Chondrocyte (in vitro differentiated cells): Measurements from ENCODE around the gene P2RX2. TPM values are rescaled to one million over a fixed set of nuclear protein-coding genes. Genes with fewer than 3 reads are reported as not detected.

Experiments
- DNase-seq: peaks from one replicate; pipeline ENCODE4 v3.0.0; 2021; ENCODE audit warnings: mixed read lengths, low spot score
- H3K27ac Mint-ChIP-seq: one replicate; pipeline ENCODE4 v1.8.0; 2021; ENCODE audit warnings: mild to moderate bottlenecking, moderate library complexity, mixed read lengths; ENCODE audit not compliant: unreplicated experiment
- H3K27me3 Mint-ChIP-seq: 2 replicates; pipeline ENCODE4 v1.8.0; 2021; ENCODE audit warnings: low read depth, mixed read lengths
- H3K36me3 Mint-ChIP-seq: 2 replicates; pipeline ENCODE4 v1.8.0; 2021; ENCODE audit warnings: low read depth, mixed read lengths
- H3K4me1 Mint-ChIP-seq: 2 replicates; pipeline ENCODE4 v1.8.0; 2021; ENCODE audit warnings: low read depth, mild to moderate bottlenecking, mixed read lengths
- H3K4me3 Mint-ChIP-seq: one replicate; pipeline ENCODE4 v1.8.0; 2021; ENCODE audit warnings: mild to moderate bottlenecking, moderate library complexity, mixed read lengths; ENCODE audit not compliant: unreplicated experiment
- H3K9me3 Mint-ChIP-seq: 2 replicates; pipeline ENCODE4 v1.8.0; 2021; ENCODE audit warnings: low read depth, mixed read lengths
- CTCF ChIP-seq: fragments of 200-600 bp; sonication (generic); IDR thresholded peaks from 2 replicates; pipeline ENCODE4 v1.5.0; 2021; ENCODE audit warnings: antibody characterized with exemption, mild to moderate bottlenecking, moderate library complexity
- total RNA-seq: library from RNA; stranded (reverse); gene quantifications from 3 replicates; pipeline ENCODE4 v1.2.1, GENCODE V29; 2021

Gene P2RX2
- total RNA-seq, 1 donor from 2014 or later = not detected

GRCh38 chr12:132635076-132635955 is 16.7 kb downstream of the P2RX2 start:
- H3K4me3 Mint-ChIP-seq = no peak overlapping the region
- no peaks in the 10 kb centered on the region for H3K9me3 Mint-ChIP-seq
- TF ChIP-seq CTCF = no peak
- no peaks in the 10 kb centered on the region for H3K4me1 Mint-ChIP-seq
- DNase-seq = peak; percentile 85
- H3K36me3 Mint-ChIP-seq = peaks cover 44% of the 10 kb centered on the region
- no peaks in the 10 kb centered on the region for H3K27me3 Mint-ChIP-seq
- H3K27ac Mint-ChIP-seq = no peak overlapping the region

DNA sequence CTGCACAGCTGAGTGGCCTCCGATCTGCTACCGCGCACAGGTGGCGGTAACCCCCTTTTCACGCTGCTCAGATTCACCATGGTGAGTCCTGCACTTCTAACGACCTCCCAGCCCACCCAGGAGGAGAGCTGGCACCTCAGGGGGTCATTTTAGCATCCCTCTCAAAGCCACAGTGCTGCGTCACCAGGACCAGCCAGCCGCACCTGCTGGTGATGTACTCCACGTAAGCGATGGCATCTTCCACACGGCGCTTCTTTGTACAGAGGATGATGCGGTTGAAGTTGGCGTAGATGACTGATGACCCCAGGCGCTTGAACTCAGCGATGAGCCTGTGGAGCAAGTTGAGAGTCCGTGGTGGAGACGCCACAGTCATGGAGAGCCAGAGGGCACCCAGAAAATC is 19.2 kb downstream of the P2RX2 start:
- peaks cover 42% of the 10 kb centered on the region for H3K36me3 Mint-ChIP-seq

DNA sequence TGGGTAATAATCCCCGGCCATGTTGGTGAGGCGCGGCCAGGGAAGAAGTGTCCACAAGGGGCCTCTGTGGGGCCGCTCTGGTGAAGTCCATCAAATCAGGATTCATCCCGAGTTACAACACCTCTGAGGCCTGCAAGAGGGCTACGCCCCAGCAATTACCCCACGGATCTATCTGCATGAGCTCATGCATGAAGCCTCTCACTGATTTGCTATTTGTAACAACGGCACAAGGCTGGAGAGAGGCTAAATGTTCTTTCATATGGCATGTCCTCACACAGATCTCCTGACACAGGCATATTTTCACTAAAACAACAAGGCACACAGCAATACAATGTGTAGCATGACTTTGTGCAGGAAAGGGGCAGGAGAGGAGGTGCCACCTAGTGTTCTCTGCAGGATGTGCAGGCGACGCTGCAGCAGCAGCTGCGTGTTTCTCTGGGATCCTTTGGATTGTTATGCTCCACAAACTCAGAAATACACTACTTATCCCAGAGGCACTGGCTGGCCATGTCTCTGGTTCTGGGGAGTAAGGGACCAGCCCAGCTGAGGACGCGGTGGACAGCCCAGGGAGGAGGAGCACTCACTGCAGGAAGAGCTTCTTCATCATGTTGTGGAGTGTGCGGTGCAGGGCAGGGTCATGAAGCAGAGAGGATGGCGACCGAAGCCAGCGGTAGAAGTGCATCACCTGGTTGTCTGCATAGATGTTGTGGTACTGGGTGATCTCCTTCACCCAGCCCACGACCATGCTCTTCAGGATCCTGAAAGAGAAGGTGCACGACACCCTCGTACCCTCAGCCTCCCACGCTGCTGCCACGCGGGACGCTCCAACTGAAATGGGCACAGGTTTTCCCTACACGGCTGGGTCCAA is 20.2 kb downstream of the P2RX2 start:
- no peak for DNase-seq
- Mint-ChIP-seq H3K36me3 (peaks cover 44% of the 10 kb centered on the region), H3K27me3 (no peaks in the 10 kb centered on the region), H3K4me3 (no peak overlapping the region), H3K9me3 (no peaks in the 10 kb centered on the region), H3K27ac (no peak overlapping the region), H3K4me1 (no peaks in the 10 kb centered on the region)
- TF ChIP-seq CTCF = peak; percentile 86

More for the DNA sequence above, 19.2 kb downstream of the P2RX2 start:
- no peak for DNase-seq
- Mint-ChIP-seq H3K9me3 (no peaks in the 10 kb centered on the region), H3K4me1 (no peaks in the 10 kb centered on the region), H3K27me3 (no peaks in the 10 kb centered on the region), H3K4me3 (no peak overlapping the region), H3K27ac (no peak overlapping the region)
- no peak for TF ChIP-seq CTCF

DNA sequence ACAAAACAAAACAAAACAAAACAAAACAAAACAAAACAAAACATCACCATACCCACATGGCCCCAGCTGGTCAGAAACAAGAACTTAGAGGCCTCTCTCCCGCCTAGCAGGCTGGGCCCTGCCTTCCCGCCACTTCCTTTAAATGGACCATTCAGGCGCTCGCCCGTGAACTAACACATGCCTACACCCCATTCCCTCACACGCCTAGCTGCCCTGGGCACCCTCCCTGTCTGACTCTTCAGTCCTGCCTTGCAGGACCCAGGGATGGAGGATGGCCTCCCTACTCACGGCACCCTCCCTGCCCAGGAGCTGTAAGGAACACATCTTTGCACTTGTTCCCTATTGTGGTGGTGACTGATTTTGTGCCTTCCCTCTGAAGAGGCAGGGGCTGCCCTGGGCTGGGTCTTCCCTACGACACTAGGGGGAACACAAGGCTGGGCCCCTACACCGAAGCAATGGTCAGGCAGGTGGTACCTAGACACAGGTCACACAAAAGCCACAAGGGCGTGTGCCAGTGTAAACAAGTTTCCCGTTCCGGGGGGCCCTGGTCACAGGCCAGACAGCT is 21.5 kb downstream of the P2RX2 start:
- H3K27me3 Mint-ChIP-seq = no peaks in the 10 kb centered on the region
- no peak overlapping the region for H3K4me3 Mint-ChIP-seq
- H3K9me3 Mint-ChIP-seq = no peaks in the 10 kb centered on the region
- peaks cover 33% of the 10 kb centered on the region for H3K36me3 Mint-ChIP-seq
- no peak for DNase-seq
- TF ChIP-seq CTCF = no peak
- no peak overlapping the region for H3K27ac Mint-ChIP-seq
- H3K4me1 Mint-ChIP-seq = no peaks in the 10 kb centered on the region

DNA sequence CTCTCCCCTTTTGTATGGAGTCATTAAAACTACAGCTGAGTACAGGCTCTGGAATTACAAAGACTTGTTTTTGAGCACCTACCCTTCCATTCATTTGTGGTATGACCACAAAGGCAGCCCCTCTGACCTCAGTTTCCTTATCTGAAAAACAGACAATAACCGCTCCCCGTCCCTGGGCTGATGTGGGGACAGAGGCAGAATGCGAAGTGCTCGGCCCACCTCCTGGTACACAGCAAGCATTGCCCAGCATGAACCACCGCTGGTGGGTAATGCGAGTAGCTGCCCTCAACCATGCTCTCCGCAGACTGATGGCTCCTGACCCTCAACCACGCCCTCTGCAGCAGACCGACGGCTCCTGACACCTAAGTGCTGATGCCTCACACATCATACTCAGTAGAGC is 22.4 kb downstream of the P2RX2 start:
- Mint-ChIP-seq H3K9me3 (no peaks in the 10 kb centered on the region), H3K4me3 (no peak overlapping the region), H3K27me3 (no peaks in the 10 kb centered on the region), H3K4me1 (no peaks in the 10 kb centered on the region), H3K36me3 (peaks cover 25% of the 10 kb centered on the region), H3K27ac (no peak overlapping the region)
- TF ChIP-seq CTCF = no peak
- DNase-seq = peak; percentile 61
